GM12878 (cell line): Measurements from ENCODE around the gene HOXB13. TPM values are rescaled to one million over a fixed set of nuclear protein-coding genes. Genes with fewer than 3 reads are reported as not detected.

Experiments used
- BHLHE40 ChIP-seq, 2 experiments: fragments of 450-650 bp in 1 of 2; IDR thresholded peaks; 2 replicates each; pipeline ENCODE4 v1.6.1; 2011 to 2017; ENCODE audit warnings: low read depth in 2 of 2, borderline replicate concordance in 1 of 2, improper control_type of control experiment in 1 of 2, low read length in 1 of 2, mild to moderate bottlenecking in 1 of 2
- CHD4 ChIP-seq: fragments of 200-600 bp; sonication (generic); IDR thresholded peaks from 2 replicates; pipeline ENCODE4 v1.6.1; 2016; ENCODE audit warnings: mild to moderate bottlenecking
- FOXM1 ChIP-seq: IDR thresholded peaks from 2 replicates; pipeline ENCODE4 v1.6.1; 2012; ENCODE audit warnings: low read depth, mild to moderate bottlenecking, inconsistent platforms, low read length, moderate library complexity
- IRF5 ChIP-seq: fragments of 450-650 bp; IDR thresholded peaks from 2 replicates; pipeline ENCODE4 v1.6.1; 2017; ENCODE audit warnings: borderline replicate concordance
- KAT2A ChIP-seq: conservative IDR thresholded peaks from 2 replicates; pipeline ENCODE4 v1.6.1; 2011; ENCODE audit warnings: low read depth, low read length; ENCODE audit not compliant: control insufficient read depth
- MEF2B ChIP-seq: fragments of 450-650 bp; IDR thresholded peaks from 2 replicates; pipeline ENCODE4 v1.6.1; 2018; ENCODE audit warnings: mild to moderate bottlenecking, moderate library complexity; ENCODE audit not compliant: partially characterized antibody, poor library complexity, severe bottlenecking
- MTA2 ChIP-seq: fragments of 450-650 bp; IDR thresholded peaks from 2 replicates; pipeline ENCODE4 v1.6.1; 2016; ENCODE audit warnings: low read depth, mild to moderate bottlenecking, moderate library complexity
- NR2C2 ChIP-seq: IDR thresholded peaks from 2 replicates; pipeline ENCODE4 v1.6.1; 2011; ENCODE audit warnings: borderline replicate concordance, low read depth; ENCODE audit not compliant: control insufficient read depth, insufficient read length
- POLR2A ChIP-seq: IDR thresholded peaks from 2 replicates; pipeline ENCODE4 v1.6.1; 2011; ENCODE audit warnings: low read depth, mild to moderate bottlenecking, low read length
- POLR2AphosphoS2 ChIP-seq: IDR thresholded peaks from 2 replicates; pipeline ENCODE4 v1.6.1; 2011; ENCODE audit warnings: low read depth, mild to moderate bottlenecking, low read length, improper control_type of control experiment, moderate library complexity
- RAD21 ChIP-seq: IDR thresholded peaks from 2 replicates; pipeline ENCODE4 v1.6.1; 2011; ENCODE audit warnings: mild to moderate bottlenecking, low read depth, low read length, moderate library complexity; ENCODE audit not compliant: insufficient read depth
- REST ChIP-seq: IDR thresholded peaks from 2 replicates; pipeline ENCODE4 v1.6.1; 2012; ENCODE audit warnings: mild to moderate bottlenecking, low read depth, low read length
- SP1 ChIP-seq: IDR thresholded peaks from one replicate; pipeline ENCODE4 v1.6.1; 2011; ENCODE audit warnings: low read depth, low read length
- TCF12 ChIP-seq: IDR thresholded peaks from 2 replicates; pipeline ENCODE4 v1.6.1; 2011; ENCODE audit warnings: low read depth, mild to moderate bottlenecking, low read length
- TCF3 ChIP-seq: IDR thresholded peaks from 2 replicates; pipeline ENCODE4 v1.6.1; 2012; ENCODE audit warnings: low read depth, mild to moderate bottlenecking, low read length, borderline replicate concordance; ENCODE audit not compliant: insufficient read depth
- ZNF217 ChIP-seq: fragments of 450-650 bp; IDR thresholded peaks from 2 replicates; pipeline ENCODE4 v1.6.1; 2017; ENCODE audit warnings: antibody characterized with exemption, mild to moderate bottlenecking
- ZNF384 ChIP-seq: IDR thresholded peaks from 2 replicates; pipeline ENCODE4 v1.6.1; 2012; ENCODE audit warnings: low read depth, mild to moderate bottlenecking, low read length, improper control_type of control experiment, borderline replicate concordance
- polyA plus RNA-seq, 11 experiments: library from polyadenylated mRNA; depleted of rRNA in 4 of 11; unstranded in 6 of 11; stranded (reverse) in 5 of 11; fragments of >200 nt; fragmentation: Nextera tagmentation in 4 of 11; fragmentation: Illumina TruSeq in 1 of 11; extraction: Ambion mirVana in 4 of 11; extraction: Trizol in 1 of 11; gene quantifications; 1 replicate in 1 of 11; 2 replicates in 10 of 11; pipeline versions ENCODE4 v1.2.1 to v1.2.3, GENCODE V29; 2011 to 2016; ENCODE audit warnings: inconsistent platforms in 2 of 11, missing spikeins in 2 of 11, low read depth in 1 of 11
- total RNA-seq, 4 experiments: library from RNA; depleted of rRNA in 3 of 4; stranded (reverse); fragments of >200 nt in 3 of 4; fragmentation: Illumina TruSeq in 1 of 4; extraction: Trizol in 1 of 4; gene quantifications; 2 replicates each; pipeline versions ENCODE4 v1.2.1 to v1.2.3, GENCODE V29; 2013 to 2021
- TF ChIP-seq, protein P1 (sequence below), 3 experiments: IDR thresholded peaks in 2 of 3; conservative IDR thresholded peaks in 1 of 3; 2 replicates each; pipeline ENCODE4 v1.5.1; 2011; ENCODE audit warnings: low read depth in 3 of 3, low read length in 3 of 3, mild to moderate bottlenecking in 3 of 3, control low read depth in 2 of 3, moderate library complexity in 2 of 3, inconsistent platforms in 1 of 3, mixed read lengths in 1 of 3; ENCODE audit not compliant: control insufficient read depth in 2 of 3, insufficient read depth in 1 of 3; ENCODE audit errors: extremely low read depth in 1 of 3
- TF ChIP-seq, protein P2 (sequence below): fragments of 450-650 bp; formaldehyde crosslinking; IDR thresholded peaks from 2 replicates; pipeline ENCODE4 v1.4.0; 2022; ENCODE audit warnings: mild to moderate bottlenecking, moderate library complexity

The HOXB13 gene
- total and polyA plus RNA-seq, 10 of the 15 experiments (the other 5 are each of a cell fraction or from before 2014, with no cell fraction given) = 0.05 TPM; not detected in 9

GRCh38 chr17:48678141-48678971, 50.2 kb downstream of the HOXB13 start (continued):
- TF ChIP-seq REST (no peak), ZNF384 (0 out of 2 replicates have a peak, but pooled peaks have one; percentile 25), RAD21 (peak; percentile 85), ZNF217 (no peak), IRF5 (no peak), TCF3 (no peak), MEF2B (no peak), NR2C2 (no peak), POLR2A (no peak), CHD4 (no peak), FOXM1 (no peak), MTA2 (no peak), TCF12 (0 out of 2 replicates have a peak, but pooled peaks have one; percentile 21), POLR2AphosphoS2 (no peak), KAT2A (no peak), SP1 (no peak), BHLHE40 (IDR thresholded peaks at IDR 0.05; ENCODE audit: borderline replicate concordance in 1 of 2, low read depth in 2 of 2, low read length in 1 of 2) (peak; percentile 16 to 34; a peak in 1 of 4 replicates)
- TF ChIP-seq, protein P1, sequence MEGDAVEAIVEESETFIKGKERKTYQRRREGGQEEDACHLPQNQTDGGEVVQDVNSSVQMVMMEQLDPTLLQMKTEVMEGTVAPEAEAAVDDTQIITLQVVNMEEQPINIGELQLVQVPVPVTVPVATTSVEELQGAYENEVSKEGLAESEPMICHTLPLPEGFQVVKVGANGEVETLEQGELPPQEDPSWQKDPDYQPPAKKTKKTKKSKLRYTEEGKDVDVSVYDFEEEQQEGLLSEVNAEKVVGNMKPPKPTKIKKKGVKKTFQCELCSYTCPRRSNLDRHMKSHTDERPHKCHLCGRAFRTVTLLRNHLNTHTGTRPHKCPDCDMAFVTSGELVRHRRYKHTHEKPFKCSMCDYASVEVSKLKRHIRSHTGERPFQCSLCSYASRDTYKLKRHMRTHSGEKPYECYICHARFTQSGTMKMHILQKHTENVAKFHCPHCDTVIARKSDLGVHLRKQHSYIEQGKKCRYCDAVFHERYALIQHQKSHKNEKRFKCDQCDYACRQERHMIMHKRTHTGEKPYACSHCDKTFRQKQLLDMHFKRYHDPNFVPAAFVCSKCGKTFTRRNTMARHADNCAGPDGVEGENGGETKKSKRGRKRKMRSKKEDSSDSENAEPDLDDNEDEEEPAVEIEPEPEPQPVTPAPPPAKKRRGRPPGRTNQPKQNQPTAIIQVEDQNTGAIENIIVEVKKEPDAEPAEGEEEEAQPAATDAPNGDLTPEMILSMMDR (IDR thresholded peaks at IDR 0.05 in 2 of 3, conservative IDR thresholded peaks at IDR 0.05 in 1 of 3; ENCODE audit: control insufficient read depth in 2 of 3, extremely low read depth in 1 of 3, insufficient read depth in 1 of 3, low read depth in 3 of 3, low read length in 3 of 3) = peak; percentile 95 to 96 (median 96)
- TF ChIP-seq, protein P2, sequence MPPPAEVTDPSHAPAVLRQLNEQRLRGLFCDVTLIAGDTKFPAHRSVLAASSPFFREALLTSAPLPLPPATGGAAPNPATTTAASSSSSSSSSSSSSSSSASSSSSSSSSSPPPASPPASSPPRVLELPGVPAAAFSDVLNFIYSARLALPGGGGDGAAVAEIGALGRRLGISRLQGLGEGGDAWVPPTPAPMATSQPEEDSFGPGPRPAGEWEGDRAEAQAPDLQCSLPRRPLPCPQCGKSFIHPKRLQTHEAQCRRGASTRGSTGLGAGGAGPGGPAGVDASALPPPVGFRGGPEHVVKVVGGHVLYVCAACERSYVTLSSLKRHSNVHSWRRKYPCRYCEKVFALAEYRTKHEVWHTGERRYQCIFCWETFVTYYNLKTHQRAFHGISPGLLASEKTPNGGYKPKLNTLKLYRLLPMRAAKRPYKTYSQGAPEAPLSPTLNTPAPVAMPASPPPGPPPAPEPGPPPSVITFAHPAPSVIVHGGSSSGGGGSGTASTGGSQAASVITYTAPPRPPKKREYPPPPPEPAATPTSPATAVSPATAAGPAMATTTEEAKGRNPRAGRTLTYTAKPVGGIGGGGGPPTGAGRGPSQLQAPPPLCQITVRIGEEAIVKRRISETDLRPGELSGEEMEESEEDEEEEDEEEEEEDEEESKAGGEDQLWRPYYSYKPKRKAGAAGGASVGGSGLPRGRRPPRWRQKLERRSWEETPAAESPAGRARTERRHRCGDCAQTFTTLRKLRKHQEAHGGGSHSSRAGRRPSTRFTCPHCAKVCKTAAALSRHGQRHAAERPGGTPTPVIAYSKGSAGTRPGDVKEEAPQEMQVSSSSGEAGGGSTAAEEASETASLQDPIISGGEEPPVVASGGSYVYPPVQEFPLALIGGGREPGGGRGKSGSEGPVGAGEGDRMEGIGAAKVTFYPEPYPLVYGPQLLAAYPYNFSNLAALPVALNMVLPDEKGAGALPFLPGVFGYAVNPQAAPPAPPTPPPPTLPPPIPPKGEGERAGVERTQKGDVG (CRISPR knock-in tag) = no peak
